Measurements from ENCODE around the gene DDX49.

The DDX49 gene, protein sequence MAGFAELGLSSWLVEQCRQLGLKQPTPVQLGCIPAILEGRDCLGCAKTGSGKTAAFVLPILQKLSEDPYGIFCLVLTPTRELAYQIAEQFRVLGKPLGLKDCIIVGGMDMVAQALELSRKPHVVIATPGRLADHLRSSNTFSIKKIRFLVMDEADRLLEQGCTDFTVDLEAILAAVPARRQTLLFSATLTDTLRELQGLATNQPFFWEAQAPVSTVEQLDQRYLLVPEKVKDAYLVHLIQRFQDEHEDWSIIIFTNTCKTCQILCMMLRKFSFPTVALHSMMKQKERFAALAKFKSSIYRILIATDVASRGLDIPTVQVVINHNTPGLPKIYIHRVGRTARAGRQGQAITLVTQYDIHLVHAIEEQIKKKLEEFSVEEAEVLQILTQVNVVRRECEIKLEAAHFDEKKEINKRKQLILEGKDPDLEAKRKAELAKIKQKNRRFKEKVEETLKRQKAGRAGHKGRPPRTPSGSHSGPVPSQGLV

DNA sequence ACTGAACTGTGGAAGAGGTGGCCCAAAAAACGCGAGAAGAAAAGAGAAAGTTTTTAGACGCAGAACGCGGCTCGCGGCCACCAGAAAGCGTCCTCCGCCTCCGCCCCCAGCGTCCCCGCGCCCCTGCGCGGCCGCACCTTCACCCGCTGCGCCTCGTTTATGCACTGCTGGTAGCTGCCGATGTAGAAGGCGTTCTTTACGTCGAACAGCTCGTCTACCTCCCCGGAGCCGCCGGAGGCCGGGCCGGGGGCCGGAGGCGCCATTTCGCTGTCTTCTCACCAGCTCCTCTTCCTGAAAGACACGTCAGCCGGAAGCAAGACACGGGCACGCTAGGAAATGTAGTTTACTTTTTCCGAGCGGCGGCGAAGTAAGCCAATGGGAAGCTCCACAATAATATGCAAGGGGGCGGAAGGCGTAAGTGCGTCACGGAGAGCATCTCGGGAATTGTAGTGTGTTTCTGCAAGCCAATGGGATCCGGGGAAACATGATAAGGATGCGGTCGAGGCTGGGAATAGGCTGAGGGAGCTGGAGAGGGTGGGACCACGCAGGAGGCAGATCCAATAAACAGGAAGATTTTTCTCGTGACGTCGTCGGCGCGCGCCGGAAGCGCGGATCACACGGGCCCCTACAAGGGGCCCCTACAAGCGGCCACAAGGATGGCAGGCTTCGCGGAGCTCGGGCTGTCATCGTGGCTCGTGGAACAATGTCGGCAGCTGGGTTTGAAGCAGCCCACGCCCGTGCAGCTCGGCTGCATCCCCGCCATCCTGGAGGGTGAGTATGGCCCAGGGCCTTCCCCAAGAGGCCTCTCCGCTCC is at the start of gene DDX49, which contains the start of gene COPE:
Gene DDX49 (plus strand): TSS at position 630 of the 814 bp plus-strand sequence. CDS start 27 bp downstream, at position 657.
Gene COPE (minus strand): TSS at position 302 of the 814 bp plus-strand sequence. CDS start 39 bp downstream, at position 263.
- peak; percentile 99 for DNase-seq

- no peak for DNase-seq
Measured at GRCh38 chr19:18869781-18870530, 49.6 kb upstream of the DDX49 start.

DNA sequence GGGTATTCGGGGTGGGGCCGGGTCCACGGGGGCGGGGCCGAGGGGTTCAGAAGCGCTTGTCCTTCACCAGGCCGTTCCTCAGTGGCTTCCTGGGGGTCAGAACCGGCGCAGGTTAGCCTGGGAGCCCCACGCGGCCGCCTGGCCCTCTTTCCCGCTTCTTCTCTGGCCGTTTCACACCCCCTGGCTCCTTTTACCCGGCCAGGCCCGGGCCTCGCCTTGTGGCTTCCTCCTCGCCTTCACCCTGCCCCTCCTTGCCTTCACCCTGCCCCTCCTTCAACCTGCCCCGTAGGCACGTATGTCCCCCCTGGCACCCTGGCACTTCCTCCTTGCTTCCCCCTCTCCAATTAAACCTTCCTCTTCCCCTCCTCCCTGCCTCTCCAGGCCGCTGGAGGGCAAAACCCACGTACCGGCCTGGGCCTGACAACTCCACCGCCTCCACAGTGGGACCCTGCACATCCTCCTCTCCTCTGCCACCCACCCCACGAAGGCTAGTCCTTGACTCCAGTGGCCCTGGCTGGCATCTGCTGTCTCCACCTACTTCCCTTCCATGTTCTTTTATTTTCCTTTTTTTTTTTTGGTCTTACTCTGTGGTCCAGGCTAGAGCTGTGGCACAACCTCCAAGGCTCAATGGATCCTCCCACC is 48.9 kb upstream of the DDX49 start:
- DNase-seq = no peak

- no peak for DNase-seq
Measured at GRCh38 chr19:18871543-18871942, 48.0 kb upstream of the DDX49 start.

- no peak for DNase-seq
Measured at GRCh38 chr19:18875726-18876125, 43.8 kb upstream of the DDX49 start.

DNA sequence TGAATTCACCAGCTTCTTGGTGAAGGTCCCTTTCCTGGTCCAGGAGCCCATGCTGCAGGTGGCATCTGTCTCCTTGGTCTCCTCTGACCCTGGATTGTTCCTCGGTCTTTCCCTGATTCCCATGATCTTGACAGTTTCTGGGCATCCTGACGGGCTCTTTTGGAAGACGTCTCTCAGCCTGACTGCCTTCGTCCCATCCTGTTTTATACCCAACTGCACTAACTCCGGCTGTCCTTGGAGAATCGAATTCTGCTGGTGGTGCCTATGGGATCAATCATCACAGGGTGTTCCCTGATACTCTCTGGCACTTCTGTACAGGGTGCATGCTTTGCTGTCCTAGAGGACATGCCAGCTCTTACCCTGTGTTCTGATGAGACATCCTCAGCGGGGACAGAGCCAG is 42.6 kb upstream of the DDX49 start:
- DNase-seq = no peak

DNA sequence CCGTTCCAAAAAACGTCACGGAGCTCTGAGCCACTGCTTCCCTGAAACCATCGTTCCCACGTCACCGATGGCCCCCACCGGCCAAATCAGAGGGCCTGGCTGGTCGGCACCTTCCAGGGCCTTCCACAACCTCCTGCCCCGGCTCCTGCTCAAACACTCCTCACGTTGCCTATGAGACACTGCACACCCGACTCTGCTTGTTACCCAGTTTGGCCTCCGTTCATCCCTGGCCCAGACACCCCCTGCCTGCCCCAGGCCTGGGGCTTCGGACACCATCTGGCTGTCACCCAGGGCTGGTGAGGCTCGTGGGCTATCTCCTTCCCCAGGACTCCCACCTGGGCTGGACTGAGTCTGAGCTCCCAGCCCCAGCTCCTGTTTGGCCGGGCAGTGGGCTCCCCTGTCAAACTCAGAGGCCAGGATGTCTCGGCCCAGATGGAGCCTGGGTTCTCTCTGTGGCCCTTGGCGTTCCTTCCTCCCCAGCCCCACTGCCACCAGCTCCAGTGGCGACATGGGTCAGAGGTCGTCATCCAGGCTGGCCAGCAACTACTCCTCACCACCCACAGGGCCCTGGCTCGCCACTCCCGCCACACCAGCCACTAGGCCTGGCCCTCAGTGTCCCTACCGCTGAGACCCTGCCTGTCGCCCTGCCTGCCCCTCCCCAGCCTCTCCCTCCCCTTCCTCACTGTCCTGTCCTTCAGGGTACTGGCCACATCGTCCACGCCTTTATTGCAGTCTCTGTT is 41.3 kb upstream of the DDX49 start:
- no peak for DNase-seq

DNA sequence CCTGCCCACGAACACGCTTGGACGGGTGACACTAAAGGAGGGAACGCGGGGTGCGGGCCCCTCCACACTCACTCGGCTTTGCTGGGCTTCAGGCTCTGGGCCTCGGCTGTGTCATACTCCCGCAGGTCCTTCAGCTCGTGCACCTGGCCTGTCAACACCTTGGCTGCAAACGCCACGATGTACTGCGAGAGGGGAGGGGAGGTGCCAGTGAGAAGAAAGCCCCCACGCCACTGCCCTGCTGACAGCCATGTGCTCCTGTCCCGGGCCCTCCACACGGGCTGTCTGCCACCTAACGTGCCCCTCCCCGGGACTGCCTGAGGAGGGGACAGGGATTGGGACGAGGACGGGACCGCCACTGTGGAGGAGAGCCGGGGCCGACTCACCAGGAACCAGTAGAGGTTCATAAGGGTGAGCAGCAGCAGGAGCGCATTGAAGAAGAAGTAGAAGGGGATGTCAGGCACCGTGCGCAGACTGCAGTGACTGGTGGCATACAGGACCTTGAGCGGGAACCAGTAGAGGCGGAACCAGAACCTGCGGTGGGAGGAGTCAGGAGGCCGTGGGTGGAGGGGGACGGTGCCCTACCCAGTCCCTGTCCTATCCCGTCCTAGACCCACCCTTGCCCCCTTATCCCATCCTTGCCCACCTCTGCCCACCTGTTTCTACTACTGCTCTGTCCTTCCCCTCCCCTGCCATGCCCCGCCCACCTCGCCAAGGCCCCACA is 40.5 kb upstream of the DDX49 start:
- no peak for DNase-seq

DNA sequence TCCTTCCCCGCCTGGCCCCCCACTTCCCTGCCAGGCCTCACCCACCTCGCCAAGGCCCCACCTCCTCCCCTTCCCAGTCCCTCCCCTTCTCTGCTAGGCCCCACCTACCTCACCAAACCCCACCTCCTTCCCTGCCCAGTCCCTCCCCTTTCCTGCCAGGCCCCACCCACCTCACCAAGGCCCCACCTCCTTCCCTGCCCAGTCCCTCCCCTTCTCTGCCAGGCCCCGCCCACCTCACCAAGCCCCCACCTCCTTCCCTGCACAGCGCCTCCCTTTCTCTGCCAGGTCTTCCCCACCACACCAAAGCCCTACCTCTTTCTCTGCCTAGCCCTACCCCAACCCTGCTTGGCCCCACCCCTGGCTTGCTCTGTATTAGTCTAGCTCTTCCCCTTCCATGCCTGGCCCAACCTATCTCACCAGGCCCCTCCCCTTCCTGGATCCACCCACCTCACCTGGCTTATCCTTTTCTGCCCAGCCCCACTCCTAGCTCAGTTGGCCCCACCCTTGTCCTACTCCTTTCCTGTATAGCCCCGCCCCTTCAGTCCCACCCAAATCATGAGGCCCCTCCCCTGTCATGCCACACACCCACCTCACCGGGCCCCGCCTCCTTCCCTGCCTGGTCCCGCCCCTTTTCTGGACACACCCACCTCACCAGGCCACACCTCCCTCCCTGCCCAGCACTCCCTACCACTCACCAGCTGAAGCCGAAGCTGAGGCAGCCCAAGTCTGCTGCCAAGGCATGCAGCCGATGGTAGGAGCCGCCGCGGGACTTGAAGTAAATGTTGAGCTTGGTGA is 39.7 kb upstream of the DDX49 start:
- DNase-seq = no peak

- no peak for DNase-seq
Measured at GRCh38 chr19:18881491-18881890, 38.0 kb upstream of the DDX49 start.

- DNase-seq = no peak
Measured at GRCh38 chr19:18883526-18884304, 35.8 kb upstream of the DDX49 start.

GRCh38 chr19:18886972-18887371 is 32.5 kb upstream of the DDX49 start:
- no peak for DNase-seq

- no peak for DNase-seq
Measured at GRCh38 chr19:18889949-18890745, 29.4 kb upstream of the DDX49 start.

DNA sequence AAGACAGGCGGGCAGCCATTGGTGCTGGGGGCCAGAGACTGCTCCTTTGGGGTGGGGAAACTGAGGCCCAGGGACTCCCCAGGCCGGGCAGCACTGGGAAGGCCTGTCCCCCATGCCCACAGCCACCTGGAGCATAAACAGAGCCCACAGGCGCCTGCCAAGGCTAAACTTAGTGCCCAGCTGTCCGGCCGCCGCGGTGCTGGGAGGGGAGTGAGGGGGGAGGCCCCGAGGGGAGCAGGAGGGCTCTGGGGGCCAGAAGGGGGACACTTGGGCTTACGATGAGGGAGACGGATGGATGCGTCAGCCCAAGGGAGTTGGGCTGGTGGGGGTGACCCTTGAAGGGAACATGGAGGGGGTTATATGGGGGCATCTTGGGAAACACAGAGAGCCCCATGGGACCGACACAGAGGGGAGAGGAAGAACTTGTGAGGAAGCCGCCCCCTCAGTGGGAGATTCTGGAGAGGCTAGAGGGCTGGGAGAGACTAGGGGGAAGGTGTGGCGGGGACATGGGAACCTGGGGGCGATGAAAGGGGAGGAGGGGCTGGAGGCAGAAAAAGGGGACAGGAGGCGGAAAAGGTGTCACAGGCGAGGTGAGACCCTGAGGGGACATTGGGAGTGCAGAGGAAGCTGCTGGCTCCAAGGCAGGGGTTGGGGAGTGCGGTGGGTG is 25.8 kb upstream of the DDX49 start:
- DNase-seq = no peak

GRCh38 chr19:18894254-18895037 is 25.1 kb upstream of the DDX49 start:
- DNase-seq = peak; percentile 96

- DNase-seq = peak; percentile 10
Measured at GRCh38 chr19:18895038-18895823, 24.3 kb upstream of the DDX49 start.

All from NCI-H1105 (cell line).